CD4-positive, CD25-positive, alpha-beta regulatory T cell (primary cell): ENCODE measurements around the gene TAF10. TPM values are rescaled to one million over a fixed set of nuclear protein-coding genes. Genes with fewer than 3 reads are reported as not detected.
A peak's percentile ranks its signal among the peaks of the same experiment; 100 is the strongest.

Experiments used
- ATAC-seq, 2 donors: fragments of 150-1000 bp; cut with Tn5 transposase; one replicate each; pipeline ENCODE4 v1.10.0; 2021; ENCODE audit warnings: low read depth in 2 of 2, moderate number of reproducible peaks in 2 of 2, moderate library complexity in 1 of 2
- DNase-seq, 3 donors: peaks; one replicate each; pipeline versions ENCODE4 v3.0.0 to v3.0.0-alpha.2; 2012 to 2022; ENCODE audit warnings: mixed read lengths in 1 of 3
- H3K27ac ChIP-seq: one replicate; pipeline ENCODE4 v1.7.0; 2013; ENCODE audit warnings: mild to moderate bottlenecking, low read length; ENCODE audit not compliant: insufficient read depth, poor library complexity, severe bottlenecking
- H3K27me3 ChIP-seq: one replicate; pipeline ENCODE4 v1.7.0; 2013; ENCODE audit warnings: low read length; ENCODE audit not compliant: control insufficient read depth, insufficient read depth
- H3K36me3 ChIP-seq: one replicate; pipeline ENCODE4 v1.7.0; 2013; ENCODE audit warnings: mild to moderate bottlenecking, low read length, moderate library complexity; ENCODE audit not compliant: control insufficient read depth, insufficient read depth
- H3K4me1 ChIP-seq: 2 replicates; pipeline ENCODE4 v1.7.0; 2013; ENCODE audit warnings: mild to moderate bottlenecking, low read length; ENCODE audit not compliant: insufficient read depth, control insufficient read depth, poor library complexity, severe bottlenecking
- H3K4me3 ChIP-seq: one replicate; pipeline ENCODE4 v1.7.0; 2013; ENCODE audit warnings: low read depth, mild to moderate bottlenecking, low read length, moderate library complexity
- H3K9me3 ChIP-seq, 2 experiments: 1 replicate in 1 of 2; 2 replicates in 1 of 2; pipeline ENCODE4 v1.7.0; 2013; ENCODE audit warnings: low read length in 2 of 2, mild to moderate bottlenecking in 1 of 2, moderate library complexity in 1 of 2; ENCODE audit not compliant: control insufficient read depth in 2 of 2
- H3K27ac Mint-ChIP-seq, 3 donors: one replicate each; pipeline ENCODE4 v1.8.0; 2020 to 2022; ENCODE audit warnings: mild to moderate bottlenecking in 3 of 3, mixed read lengths in 3 of 3, moderate library complexity in 2 of 3
- H3K27me3 Mint-ChIP-seq: one replicate; pipeline ENCODE4 v1.8.0; 2022; ENCODE audit warnings: mild to moderate bottlenecking, mixed read lengths
- H3K36me3 Mint-ChIP-seq: one replicate; pipeline ENCODE4 v1.8.0; 2020; ENCODE audit warnings: mixed read lengths
- H3K4me1 Mint-ChIP-seq, 4 donors: one replicate each; pipeline ENCODE4 v1.8.0; 2020 to 2022; ENCODE audit warnings: mixed read lengths in 4 of 4, mild to moderate bottlenecking in 1 of 4
- H3K4me3 Mint-ChIP-seq, 4 donors: one replicate each; pipeline ENCODE4 v1.8.0; 2020 to 2022; ENCODE audit warnings: mild to moderate bottlenecking in 4 of 4, mixed read lengths in 4 of 4, moderate library complexity in 3 of 4
- H3K9me3 Mint-ChIP-seq, 7 donors: one replicate each; pipeline ENCODE4 v1.8.0; 2020 to 2022; ENCODE audit warnings: mixed read lengths in 7 of 7, mild to moderate bottlenecking in 3 of 7, moderate library complexity in 2 of 7
- polyA plus RNA-seq, 4 donors: library from polyadenylated mRNA; unstranded; fragments of 300-500 nt; fragmentation: Illumina TruSeq; gene quantifications; one replicate each; pipeline ENCODE4 v1.2.3, GENCODE V29; 2021
- total RNA-seq: library from RNA; stranded (reverse); gene quantifications from one replicate; pipeline ENCODE4 v1.2.3, GENCODE V29; 2022

TAF10 gene
- total and polyA plus RNA-seq, 5 donors from 2014 or later: 125 to 386 (median 259) TPM

GRCh38 chr11:6608011-6608410 lies 4.0 kb downstream of the TAF10 start:
- Mint-ChIP-seq H3K4me1 (peaks cover 8 to 38% (median 30%) of the 10 kb centered on the region in 4 donors), H3K27ac (peak overlapping the region in 1 of 3 donors; percentile 60), H3K9me3 (no peaks in the 10 kb centered on the region), H3K36me3 (peaks cover 21% of the 10 kb centered on the region), H3K4me3 (peak overlapping the region in 1 of 4 donors; percentile 16), H3K27me3 (no peaks in the 10 kb centered on the region)
- peak overlapping the region; percentile 75 for H3K27ac ChIP-seq
- no peaks in the 10 kb centered on the region for H3K9me3 ChIP-seq
- H3K4me1 ChIP-seq: peaks cover 71% of the 10 kb centered on the region
- H3K36me3 ChIP-seq: peaks cover 36% of the 10 kb centered on the region
- no peaks in the 10 kb centered on the region for H3K27me3 ChIP-seq
- peak overlapping the region; percentile 54 for H3K4me3 ChIP-seq
- no peak for DNase-seq
- ATAC-seq: no peak

GRCh38 chr11:6607190-6607795 lies 4.7 kb downstream of the TAF10 start:
- DNase-seq: no peak
- peak overlapping the region; percentile 54 for H3K4me3 ChIP-seq
- peaks cover 74% of the 10 kb centered on the region for H3K4me1 ChIP-seq
- Mint-ChIP-seq H3K4me3 (peak overlapping the region in 3 of 4 donors; percentile 31 to 88 (median 44)), H3K9me3 (no peaks in the 10 kb centered on the region), H3K27ac (peak overlapping the region in 2 of 3 donors; percentile 14 to 89), H3K4me1 (peaks cover 8 to 38% (median 30%) of the 10 kb centered on the region in 4 donors), H3K27me3 (no peaks in the 10 kb centered on the region), H3K36me3 (peaks cover 21% of the 10 kb centered on the region)
- H3K27me3 ChIP-seq: no peaks in the 10 kb centered on the region
- H3K27ac ChIP-seq: peak overlapping the region; percentile 75
- no peaks in the 10 kb centered on the region for H3K9me3 ChIP-seq
- no peak for ATAC-seq
- peaks cover 36% of the 10 kb centered on the region for H3K36me3 ChIP-seq

- H3K36me3 ChIP-seq: peaks cover 38% of the 10 kb centered on the region
- no peaks in the 10 kb centered on the region for H3K27me3 ChIP-seq
- Mint-ChIP-seq H3K9me3 (no peaks in the 10 kb centered on the region), H3K4me1 (peaks cover 8 to 43% (median 30%) of the 10 kb centered on the region in 4 donors), H3K36me3 (peaks cover 24% of the 10 kb centered on the region), H3K4me3 (peak overlapping the region in 3 of 4 donors; percentile 15 to 88 (median 44)), H3K27ac (peak overlapping the region; percentile 80 to 98 (median 83)), H3K27me3 (no peaks in the 10 kb centered on the region)
- H3K4me3 ChIP-seq: peak overlapping the region; percentile 62
- H3K27ac ChIP-seq: peak overlapping the region; percentile 75
- DNase-seq (peak in 2 of 3 donors; percentile 44 to 58), ATAC-seq (no peak)
- H3K4me1 ChIP-seq: peaks cover 80% of the 10 kb centered on the region
- H3K9me3 ChIP-seq: no peaks in the 10 kb centered on the region
These were observed 5.4 kb downstream of the TAF10 start for GRCh38 chr11:6606471-6607189.

GRCh38 chr11:6604790-6605189 lies 7.2 kb downstream of the TAF10 start:
- Histone ChIP-seq H3K9me3 (no peaks in the 10 kb centered on the region), H3K36me3 (peaks cover 43% of the 10 kb centered on the region), H3K4me1 (peaks cover 71% of the 10 kb centered on the region), H3K4me3 (peak overlapping the region; percentile 89), H3K27ac (peak overlapping the region; percentile 75), H3K27me3 (no peaks in the 10 kb centered on the region)
- no peaks in the 10 kb centered on the region for H3K27me3 Mint-ChIP-seq
- H3K4me1 Mint-ChIP-seq: peaks cover 8 to 36% (median 14%) of the 10 kb centered on the region in 4 donors
- H3K9me3 Mint-ChIP-seq: no peaks in the 10 kb centered on the region
- peaks cover 11% of the 10 kb centered on the region for H3K36me3 Mint-ChIP-seq
- ATAC-seq (no peak), DNase-seq (no peak)
- no peak overlapping the region for H3K27ac Mint-ChIP-seq
- no peak overlapping the region for H3K4me3 Mint-ChIP-seq

- Mint-ChIP-seq H3K4me1 (peaks cover 8 to 39% (median 14%) of the 10 kb centered on the region in 4 donors), H3K9me3 (no peaks in the 10 kb centered on the region), H3K36me3 (peaks cover 11% of the 10 kb centered on the region), H3K27me3 (no peaks in the 10 kb centered on the region), H3K27ac (no peak overlapping the region), H3K4me3 (no peak overlapping the region)
- Histone ChIP-seq H3K27me3 (no peaks in the 10 kb centered on the region), H3K27ac (peak overlapping the region; percentile 73), H3K4me1 (peaks cover 71% of the 10 kb centered on the region), H3K36me3 (peaks cover 43% of the 10 kb centered on the region), H3K9me3 (no peaks in the 10 kb centered on the region), H3K4me3 (peak overlapping the region; percentile 89)
- ATAC-seq (peak; percentile 71 to 72), DNase-seq (peak; percentile 32 to 75 (median 68))
These were observed 7.9 kb downstream of the TAF10 start for GRCh38 chr11:6604081-6604626.

- H3K27ac ChIP-seq: peak within 1 kb of the TSS; percentile 73
- peaks cover 43% of the 10 kb centered on the region for H3K36me3 ChIP-seq
- H3K9me3 Mint-ChIP-seq: no peaks in the 10 kb centered on the region
- H3K9me3 ChIP-seq: no peaks in the 10 kb centered on the region
- ATAC-seq (peak; percentile 87 to 89), DNase-seq (peak; percentile 79 to 92 (median 83))
- H3K27me3 ChIP-seq: no peaks in the 10 kb centered on the region
- peaks cover 8 to 42% (median 16%) of the 10 kb centered on the region in 4 donors for H3K4me1 Mint-ChIP-seq
- H3K27me3 Mint-ChIP-seq: no peaks in the 10 kb centered on the region
- H3K4me3 Mint-ChIP-seq: no peak within 1 kb of the TSS
- peaks cover 16% of the 10 kb centered on the region for H3K36me3 Mint-ChIP-seq
- peak within 1 kb of the TSS in 1 of 3 donors; percentile 82 for H3K27ac Mint-ChIP-seq
- H3K4me3 ChIP-seq: peak within 1 kb of the TSS; percentile 91
- H3K4me1 ChIP-seq: peaks cover 65% of the 10 kb centered on the region
These were observed 8.5 kb downstream of the TAF10 start, which contains the start of the genes ILK and RRP8 for GRCh38 chr11:6603287-6604080. TSS of gene ILK (plus strand) at chr11:6603774. CDS start at chr11:6604272, 498 bp downstream. TSS of gene RRP8 (minus strand) at chr11:6603616. CDS start at chr11:6603502, 114 bp downstream.
